Activated naive CD8-positive, alpha-beta T cell treated with anti-CD3 and anti-CD28 coated beads, Interleukin-2, amount 10 ng/mL, durations not matched to agents 7 days and 5 days (primary cell): ENCODE data around the gene ARHGEF10L. TPM values are rescaled to one million over a fixed set of nuclear protein-coding genes. Genes with fewer than 3 reads are reported as not detected.

Source experiments
- ATAC-seq: fragments of 150-1000 bp; cut with Tn5 transposase; one replicate; pipeline ENCODE4 v1.10.0; 2021; ENCODE audit warnings: low read depth, moderate library complexity
- POLR2A ChIA-PET: fragments of 350-600 bp; sonication (Branson Sonifier 250); formaldehyde crosslinking; loops from one replicate; lab custom pipeline; 2021; ENCODE audit warnings: antibody characterized with exemption; lab: Charles Lee
- DNase-seq: peaks from one replicate; pipeline ENCODE4 v3.0.0; 2021
- H3K27ac Mint-ChIP-seq: one replicate; pipeline ENCODE4 v1.8.0; 2022; ENCODE audit warnings: mild to moderate bottlenecking, mixed read lengths
- H3K27me3 Mint-ChIP-seq: one replicate; pipeline ENCODE4 v1.8.0; 2022; ENCODE audit warnings: mild to moderate bottlenecking, moderate library complexity, mixed read lengths
- H3K36me3 Mint-ChIP-seq: one replicate; pipeline ENCODE4 v1.8.0; 2021; ENCODE audit warnings: mild to moderate bottlenecking, mixed read lengths
- H3K4me1 Mint-ChIP-seq: one replicate; pipeline ENCODE4 v1.8.0; 2021; ENCODE audit warnings: mixed read lengths
- H3K4me3 Mint-ChIP-seq: one replicate; pipeline ENCODE4 v1.8.0; 2022; ENCODE audit warnings: mild to moderate bottlenecking, moderate library complexity, mixed read lengths
- H3K9me3 Mint-ChIP-seq: one replicate; pipeline ENCODE4 v1.8.0; 2021; ENCODE audit warnings: mixed read lengths
- total RNA-seq, 2 experiments: library from RNA; stranded (reverse); gene quantifications; one replicate each; pipeline ENCODE4 v1.2.3, GENCODE V29; 2021

The ARHGEF10L gene
- total RNA-seq, 2 experiments from 2014 or later = 0.39 to 0.48 TPM

DNA sequence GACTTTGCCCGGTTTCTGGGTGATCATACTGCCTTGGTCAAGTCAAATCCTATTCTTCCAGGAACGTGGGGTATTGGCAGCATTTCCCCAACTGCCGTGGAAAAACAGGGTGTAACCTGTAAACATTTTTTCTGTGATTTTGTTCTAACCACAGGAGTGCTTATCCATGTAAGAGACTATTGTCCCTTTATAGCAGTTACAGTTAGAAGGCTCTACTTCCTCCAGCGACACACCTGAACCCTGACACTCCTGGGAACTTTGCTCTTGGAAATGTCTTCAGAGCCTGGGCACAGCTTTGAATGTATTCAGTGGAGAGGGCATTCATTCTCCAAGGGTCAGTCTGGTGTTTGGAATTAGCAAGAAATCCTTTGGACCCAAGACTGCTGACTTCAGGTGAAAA is 26.4 kb upstream of the ARHGEF10L start:
- POLR2A ChIA-PET = no interaction called here
- no peak overlapping the region for H3K27ac Mint-ChIP-seq
- peaks cover 17% of the 10 kb centered on the region for H3K27me3 Mint-ChIP-seq
- no peak for ATAC-seq
- no peaks in the 10 kb centered on the region for H3K36me3 Mint-ChIP-seq
- no peaks in the 10 kb centered on the region for H3K9me3 Mint-ChIP-seq
- no peaks in the 10 kb centered on the region for H3K4me1 Mint-ChIP-seq
- H3K4me3 Mint-ChIP-seq = no peak overlapping the region
- DNase-seq = no peak

- POLR2A ChIA-PET = no interaction called here
- H3K9me3 Mint-ChIP-seq = no peaks in the 10 kb centered on the region
- H3K27ac Mint-ChIP-seq = no peak overlapping the region
- ATAC-seq (no peak), DNase-seq (no peak)
- H3K27me3 Mint-ChIP-seq = peaks cover 17% of the 10 kb centered on the region
- no peaks in the 10 kb centered on the region for H3K36me3 Mint-ChIP-seq
- no peak overlapping the region for H3K4me3 Mint-ChIP-seq
- no peaks in the 10 kb centered on the region for H3K4me1 Mint-ChIP-seq
Observed at GRCh38 chr1:17514776-17515175, 24.7 kb upstream of the ARHGEF10L start.

DNA sequence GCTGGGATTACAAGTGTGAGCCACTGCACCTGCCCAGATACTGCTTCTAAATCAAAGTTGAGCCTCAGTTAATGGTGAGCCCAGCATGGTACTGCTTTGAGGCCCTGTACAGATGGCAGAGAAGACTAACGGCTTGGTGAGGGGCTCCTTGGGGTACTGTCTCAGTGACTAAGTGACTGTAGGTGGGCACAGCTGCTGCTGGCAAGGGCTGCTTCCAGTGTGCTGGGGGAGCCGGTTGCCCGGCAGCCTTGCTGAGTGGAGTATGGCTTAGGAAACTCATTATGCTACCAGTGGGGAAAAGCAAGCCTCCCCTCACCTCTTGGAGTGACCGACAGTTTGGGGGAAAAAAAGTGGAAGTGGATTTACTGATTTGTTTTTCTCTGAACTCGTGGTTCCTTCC is 23.6 kb upstream of the ARHGEF10L start:
- H3K36me3 Mint-ChIP-seq = no peaks in the 10 kb centered on the region
- H3K4me1 Mint-ChIP-seq = no peaks in the 10 kb centered on the region
- no peak overlapping the region for H3K4me3 Mint-ChIP-seq
- DNase-seq = no peak
- H3K27ac Mint-ChIP-seq = no peak overlapping the region
- no peak for ATAC-seq
- no peaks in the 10 kb centered on the region for H3K9me3 Mint-ChIP-seq
- H3K27me3 Mint-ChIP-seq = peaks cover 17% of the 10 kb centered on the region
- POLR2A ChIA-PET = no interaction called here

GRCh38 chr1:17516303-17517214 is 22.9 kb upstream of the ARHGEF10L start:
- no peak overlapping the region for H3K27ac Mint-ChIP-seq
- H3K9me3 Mint-ChIP-seq = no peaks in the 10 kb centered on the region
- H3K4me1 Mint-ChIP-seq = no peaks in the 10 kb centered on the region
- no peaks in the 10 kb centered on the region for H3K36me3 Mint-ChIP-seq
- POLR2A ChIA-PET = no interaction called here
- DNase-seq (no peak), ATAC-seq (no peak)
- no peak overlapping the region for H3K4me3 Mint-ChIP-seq
- H3K27me3 Mint-ChIP-seq = peaks cover 17% of the 10 kb centered on the region

DNA sequence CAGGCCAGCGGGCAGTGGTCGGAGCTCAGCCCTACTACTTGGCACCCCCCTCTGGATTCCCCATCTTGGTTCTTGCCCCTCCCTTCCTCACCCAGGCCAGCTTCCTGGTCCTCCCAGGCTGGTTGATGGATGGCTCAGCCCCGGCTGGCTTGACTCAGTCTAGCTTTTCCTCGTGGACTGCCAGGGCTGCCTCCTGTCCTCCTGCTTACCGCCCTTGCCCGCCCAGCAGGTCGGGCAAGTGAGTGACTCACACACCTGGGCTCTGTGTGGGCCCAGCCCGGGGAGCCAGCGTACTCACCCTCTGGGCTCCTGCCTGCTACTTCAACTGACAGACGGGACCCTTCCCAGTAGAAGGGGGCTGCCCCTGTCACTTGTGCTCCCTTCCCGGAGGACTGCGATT is 19.5 kb upstream of the ARHGEF10L start:
- no peaks in the 10 kb centered on the region for H3K9me3 Mint-ChIP-seq
- POLR2A ChIA-PET = no interaction called here
- ATAC-seq = no peak
- no peak for DNase-seq
- H3K36me3 Mint-ChIP-seq = no peaks in the 10 kb centered on the region
- H3K4me1 Mint-ChIP-seq = no peaks in the 10 kb centered on the region
- H3K27ac Mint-ChIP-seq = no peak overlapping the region
- no peak overlapping the region for H3K4me3 Mint-ChIP-seq
- H3K27me3 Mint-ChIP-seq = peaks cover 19% of the 10 kb centered on the region

- no peaks in the 10 kb centered on the region for H3K36me3 Mint-ChIP-seq
- H3K27me3 Mint-ChIP-seq = peaks cover 15% of the 10 kb centered on the region
- no peak overlapping the region for H3K27ac Mint-ChIP-seq
- POLR2A ChIA-PET = no interaction called here
- no peaks in the 10 kb centered on the region for H3K4me1 Mint-ChIP-seq
- no peak for ATAC-seq
- DNase-seq = no peak
- H3K4me3 Mint-ChIP-seq = no peak overlapping the region
- no peaks in the 10 kb centered on the region for H3K9me3 Mint-ChIP-seq
Observed at GRCh38 chr1:17520473-17521319, 18.8 kb upstream of the ARHGEF10L start.

DNA sequence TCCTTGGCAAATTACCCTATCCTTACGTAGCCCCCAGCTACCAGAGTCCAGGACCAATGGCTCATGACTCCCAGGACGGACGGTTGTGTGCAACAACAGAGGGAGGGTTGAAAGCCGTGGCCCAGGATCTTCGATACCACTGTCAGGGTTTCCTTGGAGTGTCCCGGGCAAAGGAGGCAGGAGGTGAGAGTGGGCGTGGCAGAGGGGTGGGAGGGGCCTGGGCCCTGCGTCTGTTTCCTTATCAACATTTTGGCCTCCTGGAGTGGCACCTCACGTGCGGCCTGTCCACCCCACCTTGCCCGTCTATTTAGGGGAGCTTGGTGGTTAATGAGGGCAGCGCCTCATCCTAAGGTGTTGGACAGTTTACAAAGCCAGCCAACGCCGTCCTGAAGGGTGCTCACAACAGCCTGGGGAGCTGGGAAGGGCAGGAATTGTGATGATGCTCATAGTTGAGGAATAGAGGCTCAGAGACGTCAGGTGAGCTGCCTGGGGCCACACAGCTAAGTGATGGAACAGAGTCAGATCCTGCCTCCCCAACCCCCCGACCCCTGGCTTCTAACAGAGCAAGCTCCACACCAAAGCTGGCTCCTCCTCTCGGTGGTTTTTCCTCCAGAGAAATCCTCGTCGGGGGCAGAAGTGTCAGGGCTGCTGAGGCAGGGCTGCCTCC is 17.4 kb upstream of the ARHGEF10L start:
- Mint-ChIP-seq H3K36me3 (no peaks in the 10 kb centered on the region), H3K27ac (no peak overlapping the region), H3K4me3 (no peak overlapping the region), H3K27me3 (peaks cover 7% of the 10 kb centered on the region), H3K4me1 (no peaks in the 10 kb centered on the region), H3K9me3 (no peaks in the 10 kb centered on the region)
- ATAC-seq (no peak), DNase-seq (no peak)
- POLR2A ChIA-PET = no interaction called here

DNA sequence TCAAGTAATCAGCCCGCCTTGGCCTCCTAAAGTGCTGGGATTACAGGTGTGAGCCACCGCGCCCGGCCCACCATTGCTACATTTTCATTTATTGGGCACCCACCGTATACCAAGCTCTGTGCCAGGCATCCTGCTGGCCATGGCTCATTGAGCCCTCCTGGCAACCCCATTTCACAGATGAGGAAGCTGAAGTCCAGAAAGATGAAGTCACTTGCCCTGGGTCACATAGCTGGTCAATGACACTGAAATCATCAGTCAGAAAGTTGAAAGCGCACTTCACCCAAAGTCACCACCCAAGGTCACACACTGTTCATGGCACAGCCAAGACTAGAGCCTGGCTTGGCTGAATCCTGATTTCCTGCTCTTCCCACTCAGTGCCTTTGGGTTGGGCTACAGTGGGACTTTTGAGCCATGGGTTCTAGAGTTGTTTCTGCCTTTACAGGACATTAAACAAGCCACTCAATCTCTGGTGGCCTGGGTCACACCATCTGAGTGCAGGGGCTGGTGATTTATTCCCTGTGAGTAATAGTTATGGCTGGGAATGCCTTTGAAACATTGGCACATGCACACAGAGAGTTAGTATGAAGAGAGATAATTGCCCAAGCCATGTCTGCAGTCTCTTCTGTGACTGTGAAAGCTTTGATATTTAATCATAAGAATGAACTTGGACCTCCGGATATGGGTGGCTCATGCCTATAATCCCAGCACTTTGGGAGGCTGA is 16.0 kb upstream of the ARHGEF10L start:
- Mint-ChIP-seq H3K27ac (no peak overlapping the region), H3K27me3 (peaks cover 7% of the 10 kb centered on the region), H3K36me3 (no peaks in the 10 kb centered on the region), H3K4me1 (no peaks in the 10 kb centered on the region), H3K4me3 (no peak overlapping the region), H3K9me3 (no peaks in the 10 kb centered on the region)
- ATAC-seq = no peak
- no peak for DNase-seq
- POLR2A ChIA-PET = no interaction called here

- H3K4me1 Mint-ChIP-seq = no peaks in the 10 kb centered on the region
- DNase-seq = no peak
- no peaks in the 10 kb centered on the region for H3K9me3 Mint-ChIP-seq
- no peak overlapping the region for H3K4me3 Mint-ChIP-seq
- ATAC-seq = no peak
- POLR2A ChIA-PET = no interaction called here
- H3K27ac Mint-ChIP-seq = no peak overlapping the region
- H3K36me3 Mint-ChIP-seq = no peaks in the 10 kb centered on the region
- H3K27me3 Mint-ChIP-seq = peaks cover 10% of the 10 kb centered on the region
Observed at GRCh38 chr1:17524645-17525044, 14.9 kb upstream of the ARHGEF10L start.

DNA sequence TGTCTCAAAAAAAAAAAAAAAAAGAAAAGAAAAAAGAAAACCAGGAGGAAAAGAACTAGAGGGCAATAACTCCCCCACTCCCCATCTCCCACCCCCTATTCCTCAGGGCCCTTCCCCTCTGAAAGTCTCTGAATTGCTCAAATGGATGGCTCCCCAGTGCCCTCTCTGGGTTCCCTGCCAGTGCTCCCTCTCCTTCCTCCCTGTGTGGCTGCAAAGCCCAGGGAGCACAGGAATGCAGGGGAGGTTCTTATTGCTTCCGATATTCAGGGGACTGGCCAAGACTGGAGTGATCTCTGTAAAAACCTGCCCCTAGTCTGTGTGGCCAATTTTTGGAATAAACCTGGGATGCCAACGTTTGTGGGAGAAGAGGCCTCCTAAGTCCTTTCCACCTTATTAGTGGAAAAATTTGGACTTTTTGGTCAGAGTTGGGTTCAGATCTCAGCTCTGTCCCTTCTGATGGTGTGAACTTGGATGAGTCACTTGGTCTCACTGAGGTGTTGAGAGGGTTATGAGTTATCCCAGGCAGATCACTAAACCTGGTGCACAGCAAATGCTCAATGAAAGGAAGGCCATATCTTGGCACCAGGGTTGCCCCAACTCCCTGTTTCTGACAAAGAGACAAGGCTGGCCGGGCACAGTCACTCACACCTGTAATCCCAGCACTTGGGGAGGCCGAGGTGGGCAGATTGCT is 13.4 kb upstream of the ARHGEF10L start:
- no peaks in the 10 kb centered on the region for H3K36me3 Mint-ChIP-seq
- POLR2A ChIA-PET = no interaction called here
- H3K4me3 Mint-ChIP-seq = no peak overlapping the region
- no peaks in the 10 kb centered on the region for H3K4me1 Mint-ChIP-seq
- H3K9me3 Mint-ChIP-seq = no peaks in the 10 kb centered on the region
- no peak for DNase-seq
- ATAC-seq = no peak
- peaks cover 10% of the 10 kb centered on the region for H3K27me3 Mint-ChIP-seq
- no peak overlapping the region for H3K27ac Mint-ChIP-seq

DNA sequence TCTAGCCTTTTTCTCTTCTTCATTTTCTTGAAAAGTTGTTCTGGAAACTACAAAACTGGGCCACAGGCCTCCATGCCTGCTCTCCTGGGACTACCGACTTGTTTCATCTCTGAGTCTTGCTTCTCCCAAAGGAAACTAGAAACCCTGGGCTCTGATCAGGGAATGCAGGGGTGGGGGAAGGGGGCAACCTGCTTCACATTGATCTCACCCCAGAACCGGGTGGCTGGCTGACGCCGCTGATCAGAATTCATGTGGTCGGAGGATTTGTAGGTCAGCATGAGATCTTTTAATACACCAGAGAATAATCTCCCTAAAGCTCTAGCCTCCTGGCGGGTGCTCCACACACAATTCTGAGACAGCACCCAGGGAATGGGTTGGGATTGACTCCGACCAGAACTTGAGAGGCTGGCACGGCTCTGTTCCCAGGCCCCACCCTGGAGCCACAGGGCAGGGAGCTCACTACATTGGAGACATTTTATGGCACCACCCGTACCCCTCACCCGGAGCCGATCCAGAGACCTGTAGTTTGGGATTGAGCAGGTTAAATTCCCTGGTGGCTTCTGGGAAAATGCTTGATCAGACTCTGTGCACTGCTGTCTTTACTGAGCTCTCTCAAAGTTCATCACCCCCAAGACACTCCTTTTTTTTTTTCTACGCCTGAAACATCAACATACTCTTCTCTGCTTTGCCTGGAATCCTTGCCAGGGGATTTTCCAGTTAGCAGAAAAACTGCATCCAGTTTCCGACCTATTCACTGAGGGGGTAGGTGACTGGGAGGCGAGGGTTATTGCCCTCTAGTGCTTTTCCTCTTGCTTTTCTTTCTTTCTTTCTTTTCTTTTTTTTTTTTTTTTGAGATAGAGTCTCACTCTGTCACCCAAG is 12.2 kb upstream of the ARHGEF10L start:
- H3K4me1 Mint-ChIP-seq = no peaks in the 10 kb centered on the region
- ATAC-seq (no peak), DNase-seq (no peak)
- no peak overlapping the region for H3K4me3 Mint-ChIP-seq
- POLR2A ChIA-PET = no interaction called here
- no peaks in the 10 kb centered on the region for H3K36me3 Mint-ChIP-seq
- peaks cover 6% of the 10 kb centered on the region for H3K27me3 Mint-ChIP-seq
- no peak overlapping the region for H3K27ac Mint-ChIP-seq
- H3K9me3 Mint-ChIP-seq = no peaks in the 10 kb centered on the region

GRCh38 chr1:17529381-17529780 is 10.1 kb upstream of the ARHGEF10L start:
- Mint-ChIP-seq H3K36me3 (no peaks in the 10 kb centered on the region), H3K27ac (no peak overlapping the region), H3K9me3 (no peaks in the 10 kb centered on the region), H3K4me3 (no peak overlapping the region), H3K4me1 (no peaks in the 10 kb centered on the region), H3K27me3 (peaks cover 3% of the 10 kb centered on the region)
- POLR2A ChIA-PET = no interaction called here
- no peak for DNase-seq
- no peak for ATAC-seq
